Activated T-cell treated with anti-CD3 and anti-CD28 coated beads for 24 hours (primary cell): ENCODE measurements around the gene ASS1.

Source experiments
- DNase-seq: peaks from one replicate; pipeline ENCODE4 v3.0.0-alpha.2; 2020; ENCODE audit warnings: low read depth

ASS1 gene

DNA sequence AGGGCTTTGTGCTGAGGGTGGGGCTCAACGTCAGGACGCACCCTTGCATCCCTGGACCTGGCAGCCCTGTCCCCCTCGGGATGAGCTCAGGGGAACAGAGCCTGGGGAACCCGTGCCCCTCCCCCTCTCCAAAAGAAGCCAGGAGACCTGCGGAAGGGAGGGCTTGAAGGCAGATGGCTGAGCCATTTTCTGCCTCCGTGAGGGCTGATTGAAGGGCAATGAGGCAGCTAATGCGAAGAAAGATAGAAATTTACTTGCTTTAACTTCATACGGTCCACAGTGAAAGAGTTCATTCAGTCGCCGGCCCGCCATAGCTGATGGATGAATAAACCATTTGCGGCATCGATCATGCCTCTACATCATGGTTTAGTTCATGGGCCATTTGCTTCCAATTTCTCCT lies 28.8 kb downstream of the ASS1 start:
- no peak for DNase-seq

DNA sequence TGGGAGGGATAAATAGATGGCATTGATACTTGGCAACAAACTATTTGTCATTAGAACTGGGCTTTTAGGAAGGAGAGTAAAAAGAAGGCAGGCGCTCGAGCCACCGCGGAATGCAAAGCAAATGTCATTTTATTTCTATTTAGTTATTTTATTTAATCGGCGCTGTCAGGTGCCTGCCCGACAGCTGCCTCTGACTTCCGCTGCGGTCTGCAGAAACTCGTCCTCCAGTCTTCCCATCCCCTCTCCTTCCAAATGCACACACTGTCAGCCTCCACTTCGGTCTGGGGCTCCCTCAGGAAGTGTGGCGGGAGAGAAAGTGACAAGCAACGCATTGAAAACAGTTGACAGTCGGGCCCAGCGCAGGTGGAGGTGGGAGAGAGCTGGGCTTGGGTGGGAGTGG lies 29.3 kb downstream of the ASS1 start:
- no peak for DNase-seq

DNA sequence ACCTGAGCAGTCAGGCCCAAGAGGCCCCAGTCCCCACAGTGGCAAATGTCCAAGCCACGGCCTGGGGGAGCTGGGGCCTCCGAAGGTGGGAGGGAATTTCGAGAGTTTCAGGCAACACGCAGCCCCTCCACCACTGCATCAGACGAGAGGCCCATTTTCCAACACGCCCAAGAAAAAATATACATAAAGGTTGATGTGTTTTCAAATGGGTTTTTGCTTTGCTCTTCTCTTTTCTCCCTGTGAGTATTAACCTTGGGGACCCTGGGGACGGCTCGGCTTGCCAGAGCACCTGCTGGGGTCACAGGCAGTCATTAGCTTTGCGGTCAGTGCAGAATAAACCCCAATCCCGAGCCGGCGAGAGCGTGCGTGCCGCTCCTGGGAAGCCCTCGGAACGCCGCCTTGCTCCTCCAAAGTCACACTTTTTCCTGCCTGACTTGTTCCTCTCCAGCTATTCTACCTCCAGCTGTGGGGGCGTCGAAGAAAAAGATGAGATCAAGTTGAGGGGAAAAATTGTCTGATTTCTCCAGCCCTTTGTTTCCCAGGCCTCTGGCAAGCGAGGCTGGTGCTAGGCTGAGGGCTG lies 31.5 kb downstream of the ASS1 start:
- no peak for DNase-seq

DNA sequence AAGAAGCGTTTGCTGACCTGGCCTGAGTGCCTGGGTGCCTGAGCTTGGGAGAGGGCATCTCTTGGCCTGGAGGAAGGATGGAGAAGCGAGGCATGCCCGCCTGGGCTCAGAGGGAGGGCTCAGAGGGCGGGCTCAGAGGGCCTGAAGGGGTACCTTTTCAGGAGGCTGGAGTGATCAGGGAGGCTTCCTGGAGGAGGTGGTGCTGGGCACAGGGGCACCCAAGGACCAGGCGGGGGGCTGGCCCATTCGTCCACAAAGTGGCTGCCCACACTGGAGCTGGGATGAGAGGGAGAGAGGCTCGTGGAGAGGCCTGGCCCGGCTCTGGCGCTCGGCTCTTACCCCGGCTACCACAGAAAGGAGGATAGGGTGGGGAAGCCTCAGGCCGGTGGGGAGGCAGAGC lies 32.8 kb downstream of the ASS1 start:
- no peak for DNase-seq

DNA sequence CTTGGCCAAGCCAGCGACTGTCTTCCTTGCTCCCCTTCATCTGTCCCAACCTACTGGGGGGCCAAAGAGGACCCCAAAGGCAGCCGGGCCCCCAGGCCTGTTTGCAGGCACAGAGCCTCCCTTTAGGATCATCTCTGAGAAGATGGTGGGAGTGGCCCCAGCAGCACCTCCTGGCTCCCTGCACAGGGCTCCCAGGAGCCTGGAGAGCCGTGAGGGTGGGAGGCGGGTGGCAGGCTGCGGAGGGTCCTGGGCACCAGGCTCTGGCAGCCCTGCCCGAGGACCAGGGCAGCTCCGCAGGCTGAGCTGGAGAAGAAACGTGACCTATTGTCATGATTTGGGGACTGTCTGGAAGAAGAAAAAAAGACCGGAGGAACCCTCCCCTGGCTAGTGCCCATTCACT lies 33.4 kb downstream of the ASS1 start:
- DNase-seq = no peak

DNA sequence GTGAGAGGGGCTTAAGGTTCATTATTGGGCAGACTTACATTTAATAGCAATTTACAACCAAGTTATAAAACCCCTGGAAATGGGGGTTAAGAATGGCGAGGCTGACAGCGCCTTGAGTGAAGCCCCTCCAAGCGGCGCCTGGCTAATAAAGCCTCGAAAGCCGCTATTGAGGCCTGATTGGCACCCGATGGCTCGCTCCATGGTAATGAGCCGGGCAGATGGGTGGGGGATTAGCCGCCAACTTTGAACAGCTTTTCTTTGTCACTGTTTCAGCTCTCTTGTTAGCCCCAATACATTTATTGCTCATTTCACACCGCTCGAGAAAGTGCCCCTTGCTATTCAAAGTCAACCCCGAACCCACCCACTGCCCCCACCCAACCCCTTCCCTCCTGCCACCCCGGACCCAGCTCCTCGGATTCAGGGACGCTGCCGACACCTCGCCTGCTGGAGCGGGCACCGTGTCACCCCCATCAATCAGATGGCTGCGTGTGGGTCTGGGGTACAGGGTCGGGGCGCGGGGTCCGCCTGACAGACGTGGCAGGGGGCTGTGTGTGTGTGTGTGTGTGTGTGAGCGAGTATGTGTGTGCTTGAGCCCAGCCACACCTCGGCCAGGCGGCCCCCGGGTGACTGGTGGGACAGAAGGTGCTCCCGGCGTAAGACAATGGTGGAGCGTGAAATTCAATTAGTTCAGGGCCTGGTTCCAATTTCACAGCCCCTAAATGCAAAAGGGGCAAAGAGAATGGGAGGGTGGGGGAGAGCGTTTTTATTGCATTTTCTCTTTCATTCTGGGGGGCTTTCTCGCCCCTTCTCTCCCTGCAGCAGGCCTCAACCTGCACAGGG lies 34.2 kb downstream of the ASS1 start:
- DNase-seq = no peak

DNA sequence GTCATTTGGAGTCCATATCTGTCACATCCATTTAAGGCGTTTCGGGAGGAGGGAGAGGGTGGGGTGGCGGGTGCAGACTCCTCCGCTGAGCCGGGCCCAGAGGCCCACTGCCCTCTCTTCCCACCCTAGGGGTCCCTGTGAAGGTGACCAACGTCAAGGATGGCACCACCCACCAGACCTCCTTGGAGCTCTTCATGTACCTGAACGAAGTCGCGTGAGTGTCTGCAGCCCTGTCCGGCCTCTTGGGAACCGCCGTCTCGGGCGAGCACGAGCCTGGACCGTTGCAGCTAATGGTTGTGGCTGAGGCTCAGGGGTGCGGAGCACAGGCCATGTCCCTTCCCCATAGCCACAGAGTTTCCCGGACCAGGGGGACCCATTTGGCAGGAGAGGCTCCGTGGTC lies 34.8 kb downstream of the ASS1 start:
- DNase-seq = no peak

DNA sequence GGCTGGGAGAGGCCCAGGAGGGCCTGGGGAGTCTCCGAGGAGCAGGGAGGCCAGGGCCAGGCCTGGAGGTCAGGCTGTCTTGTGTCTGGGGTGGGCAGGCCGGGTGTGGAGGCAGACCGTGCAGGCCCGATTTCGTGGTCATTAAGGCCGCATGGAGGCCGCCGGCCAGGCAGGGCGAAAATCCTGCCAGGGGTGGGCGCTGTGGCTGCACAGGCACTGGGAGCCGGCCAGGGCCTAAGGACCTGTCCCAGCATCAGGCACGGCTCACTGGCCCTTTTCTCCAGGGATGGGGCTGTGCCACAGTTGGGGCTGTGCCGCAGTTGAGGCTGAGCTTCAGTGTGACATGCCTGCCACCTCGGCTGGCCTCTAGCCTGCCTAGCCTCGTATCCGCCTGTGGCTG lies 35.9 kb downstream of the ASS1 start:
- DNase-seq = no peak

DNA sequence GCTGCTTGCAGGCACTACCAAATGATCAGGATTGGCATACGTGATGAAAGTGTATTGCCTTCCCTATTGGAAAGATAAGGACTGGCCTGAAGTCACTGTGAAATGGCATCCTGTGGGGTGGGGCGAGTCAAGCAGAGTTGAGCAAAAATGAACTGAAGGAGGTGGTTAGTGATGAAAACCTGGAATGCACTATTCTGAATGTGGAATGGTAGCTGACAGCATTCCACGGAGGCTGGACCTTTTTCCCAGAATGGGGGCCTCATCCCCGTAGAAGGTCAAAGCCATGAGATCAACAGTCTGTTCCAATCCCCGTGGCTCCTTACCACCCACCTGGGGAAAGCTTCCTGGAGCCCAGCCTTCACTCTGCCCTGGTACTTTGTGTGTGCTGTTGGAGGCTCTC lies 37.7 kb downstream of the ASS1 start:
- no peak for DNase-seq

DNA sequence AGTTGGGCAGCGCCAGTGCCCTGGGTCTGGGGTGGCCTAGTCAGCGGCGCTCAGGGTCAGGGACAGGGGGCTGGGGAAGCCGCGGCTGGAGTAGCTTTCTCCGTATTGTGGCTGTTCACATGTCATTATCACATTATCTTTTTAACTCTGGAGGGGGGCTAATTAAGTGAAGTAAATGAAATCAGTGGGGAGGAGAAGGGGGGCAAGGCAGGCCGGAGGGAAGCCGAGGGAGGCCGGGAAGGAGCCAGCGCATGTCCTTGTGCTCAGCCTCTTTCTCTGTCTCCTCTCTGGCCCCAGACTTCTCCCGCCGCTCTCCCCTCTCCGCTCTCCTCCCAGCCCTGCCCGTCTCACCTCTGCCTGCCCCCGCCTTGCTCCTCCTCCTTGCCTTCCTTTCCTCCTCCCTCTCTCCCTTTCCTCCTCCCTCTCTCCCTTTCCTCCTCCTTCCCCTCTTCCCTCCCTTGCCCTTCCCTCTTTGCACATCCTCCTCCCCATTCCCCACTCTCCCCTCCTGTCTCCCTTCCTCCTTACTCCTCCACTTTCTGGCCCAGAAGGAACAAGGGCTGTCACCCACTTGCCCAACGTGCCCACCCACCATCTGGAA lies 38.7 kb downstream of the ASS1 start:
- DNase-seq = no peak

DNA sequence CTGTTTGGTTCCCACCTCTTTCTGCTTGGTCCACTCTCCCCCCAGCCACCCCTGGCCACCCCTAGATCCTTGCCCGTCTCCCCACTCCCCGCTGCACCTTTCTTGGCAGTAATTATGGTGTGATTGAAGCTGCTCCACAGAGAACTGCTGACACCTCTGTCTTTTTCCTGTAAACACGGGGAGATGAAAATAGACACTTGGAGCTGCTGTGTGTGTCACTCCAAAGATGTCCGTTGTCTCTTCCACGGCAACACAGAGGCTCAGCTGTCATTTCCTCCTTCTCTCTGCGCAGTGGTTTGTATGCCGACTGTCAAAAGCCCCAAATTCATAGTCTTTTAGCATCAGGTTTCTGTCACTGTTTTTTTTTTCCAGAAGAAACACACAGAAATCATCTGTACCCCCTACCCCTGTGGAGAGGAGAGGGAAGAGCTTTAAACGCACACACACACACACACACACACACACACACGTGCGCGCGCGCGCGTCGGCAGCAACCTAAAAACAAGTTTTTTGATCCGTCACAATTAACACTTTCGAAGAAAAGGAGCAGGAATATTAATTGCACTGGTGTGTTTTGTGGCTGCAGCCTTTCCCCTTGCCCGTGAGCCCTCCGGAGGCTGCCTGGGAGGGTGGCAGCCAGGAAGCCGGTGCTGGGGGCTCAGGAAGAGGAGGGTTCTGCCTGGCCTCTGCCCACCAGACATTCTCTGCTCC lies 39.8 kb downstream of the ASS1 start:
- DNase-seq = no peak

DNA sequence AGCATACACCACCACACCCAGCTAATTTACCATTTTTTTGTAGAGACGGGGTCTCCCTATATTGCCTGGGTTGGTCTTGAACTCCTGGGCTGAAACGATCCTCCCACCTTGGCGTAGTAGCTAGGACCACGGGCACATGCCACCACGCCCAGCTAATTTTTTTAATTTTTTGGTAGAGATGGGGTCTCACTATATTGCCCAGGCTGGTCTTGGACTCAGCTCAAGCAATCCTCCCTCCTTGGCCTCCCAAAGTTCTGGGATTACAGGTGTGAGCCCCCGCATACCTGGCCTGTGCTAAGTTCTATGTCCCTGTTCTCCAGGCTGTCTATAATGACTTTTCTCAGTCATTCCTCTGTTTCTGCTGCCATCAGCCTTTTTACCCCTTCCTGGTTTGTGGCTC lies 41.3 kb downstream of the ASS1 start:
- no peak for DNase-seq

DNA sequence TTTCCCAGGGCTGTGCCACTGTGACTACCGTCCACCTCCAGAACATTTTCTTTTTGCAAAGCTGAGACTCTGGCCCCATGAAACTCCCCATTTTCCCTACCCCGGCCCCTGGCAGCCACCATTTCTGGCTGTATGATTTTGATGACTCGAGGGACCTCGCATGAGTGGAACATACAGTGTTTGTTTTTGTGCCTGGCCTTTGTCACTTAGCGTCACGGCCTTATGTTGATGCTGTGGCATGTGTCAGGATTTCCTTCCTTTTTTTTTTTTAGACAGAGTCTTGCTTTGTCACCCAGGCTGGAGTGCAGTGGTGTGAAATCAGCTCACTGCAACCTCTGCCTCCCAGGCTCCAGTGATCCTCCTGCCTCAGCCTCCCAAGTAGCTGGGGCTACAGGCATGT lies 42.7 kb downstream of the ASS1 start:
- DNase-seq = no peak

DNA sequence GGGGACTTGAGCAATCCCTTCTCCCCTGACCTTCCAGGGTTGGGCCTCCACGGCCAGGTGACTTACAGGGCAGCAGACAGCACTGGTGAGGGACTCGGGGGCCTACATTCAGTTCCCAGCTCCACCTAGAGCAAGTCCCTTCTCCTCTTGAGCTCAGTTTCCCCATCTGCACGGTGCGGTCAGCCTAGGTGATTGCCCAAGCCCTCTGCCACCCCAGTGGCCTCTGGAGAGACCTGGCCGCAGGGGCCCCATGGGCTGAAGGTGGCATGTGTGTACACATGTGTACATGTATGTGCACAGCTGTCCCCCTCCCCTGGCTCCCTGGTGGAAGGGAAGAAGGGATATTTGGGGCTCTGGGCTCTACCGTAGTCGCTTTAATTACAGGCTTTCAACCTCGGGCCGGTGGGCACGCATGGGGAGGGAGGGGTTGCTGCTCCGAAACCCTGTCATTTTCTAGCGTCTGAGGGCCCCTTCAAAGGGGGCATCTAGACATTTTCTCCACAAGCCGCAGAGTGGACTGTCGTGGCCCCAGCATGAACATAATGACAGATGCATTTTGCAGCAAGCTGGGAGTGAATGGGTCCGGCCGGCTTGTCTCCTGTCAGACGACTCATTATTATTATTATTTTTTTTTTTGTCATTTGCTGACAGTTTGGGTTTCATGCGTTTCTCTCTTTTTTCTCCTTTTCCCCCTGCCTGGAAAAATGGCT lies 44.0 kb downstream of the ASS1 start:
- DNase-seq = no peak

DNA sequence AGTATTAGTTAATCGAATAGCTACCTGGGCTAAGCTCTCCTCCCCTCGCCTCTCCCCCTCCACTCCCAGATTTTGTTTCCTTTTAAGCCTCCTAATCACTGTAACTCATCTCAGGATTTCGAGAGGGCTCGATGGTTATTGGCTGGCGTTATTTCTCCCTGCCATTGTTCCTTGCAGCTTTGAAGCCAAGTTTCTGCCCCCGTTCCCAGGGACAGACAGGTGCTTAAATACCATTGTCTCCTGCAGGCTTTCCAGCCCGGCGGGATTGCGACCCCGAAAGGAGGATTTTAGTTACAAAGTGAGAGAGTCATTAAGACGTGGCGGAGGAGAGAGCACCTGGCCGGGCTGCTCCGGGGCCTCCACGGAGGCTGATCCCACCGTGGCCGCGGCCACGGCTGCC lies 46.2 kb downstream of the ASS1 start:
- no peak for DNase-seq

DNA sequence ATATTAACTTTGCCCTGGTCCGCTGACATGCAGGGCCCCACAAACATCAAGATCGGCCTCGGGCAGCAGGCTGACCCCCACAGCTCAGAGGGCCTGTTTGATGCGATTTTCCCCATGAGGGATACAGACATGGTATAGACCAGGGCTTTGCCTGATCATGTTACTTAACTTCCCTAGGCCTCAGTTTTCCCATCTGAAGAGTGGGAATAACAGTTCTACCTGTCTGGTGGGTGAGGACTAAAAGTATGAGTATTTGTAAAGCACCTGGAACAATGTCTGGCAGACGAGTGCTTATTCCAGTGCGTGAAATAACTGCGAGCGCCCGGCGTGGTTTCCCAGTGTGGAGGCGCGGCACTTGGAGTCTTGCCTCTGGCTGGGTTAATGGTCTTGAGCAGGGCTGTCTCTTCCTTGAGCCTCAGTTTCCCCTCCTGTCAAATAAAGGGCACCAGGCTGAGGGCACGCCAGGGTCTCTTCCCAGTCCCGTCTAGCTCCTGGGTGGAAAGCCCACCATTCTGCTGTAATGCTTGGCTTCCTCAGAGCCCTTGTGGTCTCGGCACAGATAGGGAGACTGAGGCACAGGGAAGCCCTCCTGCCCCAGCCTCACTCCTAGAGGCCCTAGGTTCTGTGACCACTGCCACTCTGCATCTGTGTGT lies 47.2 kb downstream of the ASS1 start:
- no peak for DNase-seq

DNA sequence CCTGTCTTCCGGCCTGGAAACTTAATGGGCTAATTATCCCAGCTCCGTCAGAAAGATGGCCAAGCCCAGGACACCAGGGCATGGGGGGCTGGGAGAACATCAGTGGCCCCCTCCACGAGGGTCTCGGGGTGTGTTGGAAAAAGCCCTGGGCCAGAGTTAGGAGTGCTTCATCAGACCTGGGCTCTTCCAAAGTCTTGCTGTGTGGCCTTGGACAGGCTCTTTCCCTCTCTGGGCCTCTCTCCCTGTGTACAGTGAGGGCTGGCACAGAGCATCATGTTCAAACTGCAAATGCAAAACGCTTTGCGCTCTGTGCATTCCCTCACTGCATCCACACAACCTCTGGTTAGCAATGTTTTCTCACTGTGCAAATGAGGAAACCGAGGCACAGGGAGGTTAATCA lies 48.3 kb downstream of the ASS1 start:
- no peak for DNase-seq

DNA sequence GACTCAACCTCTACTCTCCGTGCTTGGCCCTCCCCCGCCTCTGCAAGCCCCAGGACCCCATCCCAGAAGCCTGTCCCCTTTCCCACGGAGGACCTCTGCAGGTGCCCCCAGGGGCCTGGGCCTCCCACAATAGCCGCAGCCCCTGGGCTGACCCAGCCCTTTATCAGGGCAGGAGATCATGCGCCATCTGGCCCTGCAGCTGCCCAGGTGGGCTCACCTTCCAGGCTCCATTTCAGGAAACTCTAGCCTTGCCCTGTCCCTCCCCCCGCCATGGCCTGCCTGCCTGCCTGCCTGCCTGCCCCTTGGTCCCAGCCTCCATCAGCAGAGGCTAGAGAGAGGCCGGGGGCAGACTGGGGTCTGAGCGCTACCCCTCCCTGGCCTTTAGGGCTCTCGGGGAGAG lies 48.7 kb downstream of the ASS1 start:
- DNase-seq = no peak

DNA sequence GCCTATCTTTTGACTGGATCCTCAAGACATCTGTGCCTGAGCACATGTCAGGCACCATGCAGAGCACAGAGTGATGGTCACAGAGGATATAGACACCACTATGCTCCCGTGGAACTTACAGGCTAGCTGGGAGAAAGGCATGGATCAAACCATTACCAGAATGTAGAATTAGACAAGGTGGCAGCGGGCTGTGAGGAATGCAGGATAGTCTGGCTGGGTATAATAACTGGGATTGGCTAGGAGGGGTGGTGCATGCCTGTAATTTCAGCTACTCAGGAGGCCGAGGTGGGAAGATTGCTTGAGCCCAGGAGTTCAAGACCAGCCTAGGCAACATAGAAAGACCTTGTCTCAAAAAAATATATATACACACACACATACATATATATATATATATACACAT lies 50.3 kb downstream of the ASS1 start:
- DNase-seq = no peak

DNA sequence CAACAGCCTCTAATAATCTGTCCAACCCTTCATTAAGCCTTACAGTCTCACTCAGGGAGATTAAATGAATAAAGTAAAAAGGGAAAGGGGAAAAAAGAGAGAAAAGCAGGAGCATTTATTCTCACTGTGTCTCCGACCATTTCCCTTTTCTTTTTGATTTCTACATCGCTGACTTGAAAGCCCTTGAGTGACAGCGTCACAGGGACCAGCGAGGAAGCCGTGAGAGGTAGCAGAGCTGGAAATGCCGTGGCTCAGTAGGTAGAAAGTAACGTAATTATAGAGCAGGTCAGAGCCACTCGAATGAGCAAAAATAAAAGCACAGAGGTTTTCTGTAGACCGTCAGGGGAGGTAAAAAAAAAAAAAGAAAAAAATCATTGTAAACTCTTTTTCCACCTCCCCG lies 52.4 kb downstream of the ASS1 start:
- DNase-seq = no peak

DNA sequence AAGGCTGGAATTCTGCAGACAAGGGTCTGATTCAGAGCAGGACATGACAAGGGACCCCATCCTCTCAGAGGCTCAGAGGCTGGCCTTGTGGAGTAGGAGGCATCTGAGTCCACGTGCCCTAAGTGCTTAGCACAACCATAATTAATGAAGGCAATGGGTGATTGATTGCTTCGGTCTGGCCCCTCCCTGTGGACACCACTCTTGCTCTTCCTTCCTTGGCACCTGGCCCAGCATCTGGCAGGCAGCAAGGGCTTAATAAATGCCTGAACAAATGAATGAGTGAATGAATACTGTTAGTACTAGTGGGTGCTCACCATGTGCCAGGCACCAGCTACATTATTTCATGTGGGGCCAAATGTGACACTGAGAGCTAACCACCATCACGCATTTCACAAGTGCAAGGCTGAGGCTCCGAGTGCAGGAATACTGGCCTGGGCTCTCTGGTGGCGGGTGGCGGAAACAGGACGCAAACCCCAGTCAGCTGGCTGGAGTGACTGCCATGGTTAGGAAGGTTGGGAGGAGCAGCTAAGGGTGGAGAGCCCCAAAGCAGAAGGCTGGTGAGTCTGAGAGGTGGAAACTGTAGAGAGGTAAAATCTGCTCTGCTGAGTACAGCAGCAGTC lies 53.6 kb downstream of the ASS1 start:
- no peak for DNase-seq
